H9 (cell line): ENCODE measurements around the gene CWC22. TPM values are rescaled to one million over a fixed set of nuclear protein-coding genes. Genes with fewer than 3 reads are reported as not detected.

ENCODE experiments used
- DNase-seq: peaks from one replicate; pipeline ENCODE4 v3.0.0-alpha.2; 2017
- H2AFZ ChIP-seq: one replicate; pipeline ENCODE4 v1.6.1; 2013; ENCODE audit warnings: mild to moderate bottlenecking, low read length, control low read depth, moderate library complexity
- H2AK5ac ChIP-seq: 2 replicates; pipeline ENCODE4 v1.6.1; 2013; ENCODE audit warnings: low read length, control low read depth, mixed read lengths; ENCODE audit not compliant: insufficient read length
- H2BK120ac ChIP-seq: one replicate; pipeline ENCODE4 v1.6.1; 2013; ENCODE audit warnings: low read depth, mild to moderate bottlenecking, low read length, control low read depth, inconsistent platforms; ENCODE audit not compliant: poor library complexity, severe bottlenecking
- H2BK12ac ChIP-seq: 2 replicates; pipeline ENCODE4 v1.6.1; 2013; ENCODE audit warnings: low read length, control low read depth, mixed read lengths, low read depth; ENCODE audit not compliant: insufficient read length
- H2BK15ac ChIP-seq: 2 replicates; pipeline ENCODE4 v1.6.1; 2013; ENCODE audit warnings: low read depth, low read length, control low read depth
- H2BK20ac ChIP-seq: one replicate; pipeline ENCODE4 v1.6.1; 2013; ENCODE audit warnings: low read depth, mild to moderate bottlenecking, low read length, control low read depth, inconsistent platforms; ENCODE audit not compliant: poor library complexity, severe bottlenecking
- H2BK5ac ChIP-seq: 2 replicates; pipeline ENCODE4 v1.6.1; 2013; ENCODE audit warnings: low read length, control low read depth, mixed read lengths; ENCODE audit not compliant: insufficient read length
- H3K14ac ChIP-seq: 2 replicates; pipeline ENCODE4 v1.6.1; 2013; ENCODE audit warnings: low read length, control low read depth; ENCODE audit not compliant: insufficient read depth
- H3K18ac ChIP-seq: 2 replicates; pipeline ENCODE4 v1.6.1; 2013; ENCODE audit warnings: low read depth, mild to moderate bottlenecking, mixed read lengths, low read length, control low read depth; ENCODE audit not compliant: insufficient read length
- H3K23ac ChIP-seq: 2 replicates; pipeline ENCODE4 v1.6.1; 2013; ENCODE audit warnings: low read length, control low read depth, mixed read lengths, low read depth; ENCODE audit not compliant: insufficient read length
- H3K23me2 ChIP-seq: 2 replicates; pipeline ENCODE4 v1.6.1; 2013; ENCODE audit warnings: low read depth, mild to moderate bottlenecking, mixed read lengths, low read length, control low read depth; ENCODE audit not compliant: insufficient read length, poor library complexity, severe bottlenecking
- H3K27ac ChIP-seq: 2 replicates; pipeline ENCODE4 v1.5.1; 2013; ENCODE audit warnings: low read length, control low read depth, mixed read lengths, low read depth; ENCODE audit not compliant: insufficient read length
- H3K27me3 ChIP-seq: 2 replicates; pipeline ENCODE4 v1.6.1; 2013; ENCODE audit warnings: low read length, control low read depth, inconsistent platforms; ENCODE audit not compliant: insufficient read depth
- H3K4ac ChIP-seq: 2 replicates; pipeline ENCODE4 v1.6.1; 2013; ENCODE audit warnings: low read depth, mild to moderate bottlenecking, control low read depth, inconsistent platforms, low read length, moderate library complexity
- H3K4me1 ChIP-seq: 2 replicates; pipeline ENCODE4 v1.6.1; 2013; ENCODE audit warnings: low read length, control low read depth, inconsistent platforms; ENCODE audit not compliant: insufficient read depth
- H3K4me2 ChIP-seq: 2 replicates; pipeline ENCODE4 v1.6.1; 2013; ENCODE audit warnings: low read length, control low read depth, mixed read lengths; ENCODE audit not compliant: insufficient read length, insufficient read depth
- H3K56ac ChIP-seq: 2 replicates; pipeline ENCODE4 v1.6.1; 2013; ENCODE audit warnings: low read depth, mild to moderate bottlenecking, mixed read lengths, low read length, control low read depth; ENCODE audit not compliant: insufficient read length
- H3K79me1 ChIP-seq: 2 replicates; pipeline ENCODE4 v1.6.1; 2013; ENCODE audit warnings: low read depth, mild to moderate bottlenecking, moderate library complexity, low read length, control low read depth, inconsistent platforms; ENCODE audit not compliant: insufficient read depth, poor library complexity, severe bottlenecking
- H3K79me2 ChIP-seq: 2 replicates; pipeline ENCODE4 v1.6.1; 2013; ENCODE audit warnings: low read length, control low read depth, inconsistent platforms; ENCODE audit not compliant: insufficient read depth
- H3K9ac ChIP-seq: 2 replicates; pipeline ENCODE4 v1.6.1; 2013; ENCODE audit warnings: low read length, control low read depth, mixed read lengths; ENCODE audit not compliant: insufficient read length; ENCODE audit errors: extremely low read depth
- H3K9me3 ChIP-seq: one replicate; pipeline ENCODE4 v1.6.1; 2013; ENCODE audit warnings: low read depth, low read length, inconsistent platforms; ENCODE audit not compliant: control insufficient read depth
- H3T11ph ChIP-seq: one replicate; pipeline ENCODE4 v1.6.1; 2013; ENCODE audit warnings: mild to moderate bottlenecking, low read length, control low read depth, inconsistent platforms
- H4K20me1 ChIP-seq: one replicate; pipeline ENCODE4 v1.6.1; 2013; ENCODE audit not compliant: control insufficient read depth, insufficient read length, insufficient read depth
- H4K5ac ChIP-seq: 2 replicates; pipeline ENCODE4 v1.6.1; 2013; ENCODE audit warnings: low read depth, mild to moderate bottlenecking, mixed read lengths, low read length, control low read depth; ENCODE audit not compliant: insufficient read length
- H4K8ac ChIP-seq: replicated peaks from 2 replicates; pipeline ENCODE4 v1.6.1; 2013; ENCODE audit warnings: low read length, control low read depth, mixed read lengths, low read depth; ENCODE audit not compliant: insufficient read length
- H4K91ac ChIP-seq: 2 replicates; pipeline ENCODE4 v1.6.1; 2013; ENCODE audit warnings: low read depth, mild to moderate bottlenecking, moderate library complexity, mixed read lengths, low read length, control low read depth; ENCODE audit not compliant: insufficient read length
- H3K27ac Mint-ChIP-seq, 3 experiments: 2 replicates in 2 of 3; 3 replicates in 1 of 3; pipeline ENCODE4 v1.8.0; 2020 to 2021; ENCODE audit warnings: mixed read lengths in 3 of 3, mild to moderate bottlenecking in 1 of 3, moderate library complexity in 1 of 3
- H3K27me3 Mint-ChIP-seq: 2 replicates; pipeline ENCODE4 v1.8.0; 2021; ENCODE audit warnings: low read depth, mild to moderate bottlenecking, moderate library complexity, mixed read lengths
- H3K36me3 Mint-ChIP-seq, 3 experiments: 2 replicates in 2 of 3; 3 replicates in 1 of 3; pipeline ENCODE4 v1.8.0; 2020 to 2021; ENCODE audit warnings: low read depth in 3 of 3, mixed read lengths in 3 of 3; ENCODE audit not compliant: insufficient read depth in 1 of 3
- H3K4me1 Mint-ChIP-seq, 2 experiments: 2 replicates each; pipeline ENCODE4 v1.8.0; 2020; ENCODE audit warnings: mixed read lengths in 2 of 2
- H3K4me3 Mint-ChIP-seq, 2 experiments: 2 replicates in 1 of 2; 3 replicates in 1 of 2; pipeline ENCODE4 v1.8.0; 2020 to 2021; ENCODE audit warnings: mild to moderate bottlenecking in 2 of 2, mixed read lengths in 2 of 2, moderate library complexity in 1 of 2
- H3K9me3 Mint-ChIP-seq, 2 experiments: 2 replicates in 1 of 2; 3 replicates in 1 of 2; pipeline ENCODE4 v1.8.0; 2020; ENCODE audit warnings: mild to moderate bottlenecking in 2 of 2, mixed read lengths in 2 of 2, moderate library complexity in 1 of 2
- CTCF ChIP-seq: fragments of 200-600 bp; sonication (generic); conservative IDR thresholded peaks from 3 replicates; pipeline ENCODE4 v1.8.0; 2021; ENCODE audit warnings: antibody characterized with exemption, mild to moderate bottlenecking
- WGBS: extraction: QIAGEN DNeasy Blood & Tissue Kit; methylation state at CpG from one replicate; pipeline ENCODE4 v1.1.7; 2013; ENCODE audit warnings: missing lambda C conversion rate, low lambda C conversion rate, mixed read lengths; ENCODE audit not compliant: insufficient read length; ENCODE audit errors: extremely low coverage; 5-methylcytosine and 5-hydroxymethylcytosine counted together
- total RNA-seq: library from RNA; stranded (reverse); gene quantifications from 2 replicates; pipeline ENCODE4 v1.2.1, GENCODE V29; 2021

CWC22 gene
- total RNA-seq, 1 experiment from 2014 or later, result 43.4 TPM

- Histone ChIP-seq H4K20me1 (no peaks in the 10 kb centered on the region), H2BK5ac (no peak overlapping the region), H2BK12ac (no peak overlapping the region), H4K5ac (no peak overlapping the region), H3K4ac (no peak overlapping the region), H4K91ac (no peak overlapping the region), H2BK15ac (no peak overlapping the region), H3K4me1 (no peaks in the 10 kb centered on the region), H3K27ac (no peak overlapping the region), H3K9me3 (no peaks in the 10 kb centered on the region), H2BK20ac (no peak overlapping the region), H3K27me3 (no peaks in the 10 kb centered on the region), H3K79me1 (no peaks in the 10 kb centered on the region), H2BK120ac (no peak overlapping the region), H2AFZ (no peak overlapping the region), H3K56ac (no peak overlapping the region), H3T11ph (no peak overlapping the region), H3K4me2 (no peak overlapping the region), H3K79me2 (no peaks in the 10 kb centered on the region), H2AK5ac (no peak overlapping the region), H3K14ac (no peak overlapping the region), H3K9ac (no peak overlapping the region), H4K8ac (no peak overlapping the region), H3K18ac (no peak overlapping the region), H3K23ac (no peak overlapping the region), H3K23me2 (no peaks in the 10 kb centered on the region)
- Mint-ChIP-seq H3K9me3 (peaks cover 0 to under 1% of the 10 kb centered on the region in 2 experiments; a peak in 1 of 5 replicates), H3K4me1 (peaks cover 14 to 18% of the 10 kb centered on the region in 2 experiments), H3K4me3 (no peak overlapping the region), H3K27ac (no peak overlapping the region), H3K27me3 (no peaks in the 10 kb centered on the region), H3K36me3 (no peaks in the 10 kb centered on the region)
- peak; percentile 78 for TF ChIP-seq CTCF
- WGBS, result no CpG with 5 or more reads among the region's 3 CpGs
- peak; percentile 56 for DNase-seq
These were observed 70.4 kb downstream of the CWC22 start for GRCh38 chr2:179936654-179937053.
